HL-60/S4 treated with retinoic acid at 250 ng/mL for 4 days and 3 days (cell line): ENCODE measurements around the gene MYBPHL.

Experiments used
- in situ Hi-C: fragments of 300-500 bp; cut with MboI; formaldehyde crosslinking; loops from 2 replicates; pipeline ENCODE4 v1.7.0; 2022; ENCODE audit warnings: low sequenced_read_pairs

MYBPHL gene

DNA sequence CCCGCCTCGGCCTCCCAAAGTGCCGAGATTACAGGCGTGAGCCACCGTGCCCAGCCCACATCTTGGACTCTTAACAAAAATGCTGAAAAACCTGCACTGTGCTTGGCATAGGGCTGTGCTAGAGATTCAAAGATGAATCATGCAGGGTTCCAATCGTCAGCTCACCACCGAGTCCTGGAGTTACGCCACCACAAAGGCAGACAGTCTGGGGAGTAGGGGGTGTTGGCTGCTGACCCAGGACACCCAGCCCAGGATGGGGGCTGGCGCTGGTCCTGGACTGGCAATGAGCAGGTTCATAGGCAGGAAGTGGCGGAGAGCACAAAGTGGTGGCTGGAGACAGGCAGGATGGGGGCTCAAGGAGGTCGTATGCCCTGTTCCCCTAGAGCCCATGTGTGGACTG is 39.8 kb downstream of the MYBPHL start:
- in situ Hi-C loops, result loop anchor here (10.0 kb wide), 1 partner anchor 268 kb away; the partner anchor contains the start of gene GPR61

DNA sequence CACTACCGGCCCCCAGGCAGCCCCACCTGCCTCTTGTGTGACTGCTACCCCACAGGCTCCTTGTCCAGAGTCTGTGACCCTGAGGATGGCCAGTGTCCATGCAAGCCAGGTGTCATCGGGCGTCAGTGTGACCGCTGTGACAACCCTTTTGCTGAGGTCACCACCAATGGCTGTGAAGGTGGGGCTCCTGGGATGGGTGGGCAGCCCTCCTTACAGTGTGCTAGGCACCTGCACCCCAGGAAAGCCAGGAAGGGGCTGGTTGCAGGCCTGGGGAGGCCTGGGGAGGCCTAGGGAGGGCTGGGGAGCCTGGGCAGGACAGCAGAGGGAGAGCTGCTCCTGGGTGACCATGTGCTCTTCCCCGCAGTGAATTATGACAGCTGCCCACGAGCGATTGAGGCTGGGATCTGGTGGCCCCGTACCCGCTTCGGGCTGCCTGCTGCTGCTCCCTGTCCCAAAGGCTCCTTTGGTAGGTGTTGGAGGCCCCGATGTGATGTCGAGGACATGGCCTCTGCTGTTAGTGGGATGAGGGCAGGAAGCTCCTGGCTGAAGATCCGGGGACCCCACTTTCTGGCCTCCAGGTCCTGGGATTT is 41.0 kb downstream of the MYBPHL start:
- in situ Hi-C loops, result loop anchor here (10.0 kb wide), 1 partner anchor 269 kb away; the partner anchor contains the start of gene GPR61

DNA sequence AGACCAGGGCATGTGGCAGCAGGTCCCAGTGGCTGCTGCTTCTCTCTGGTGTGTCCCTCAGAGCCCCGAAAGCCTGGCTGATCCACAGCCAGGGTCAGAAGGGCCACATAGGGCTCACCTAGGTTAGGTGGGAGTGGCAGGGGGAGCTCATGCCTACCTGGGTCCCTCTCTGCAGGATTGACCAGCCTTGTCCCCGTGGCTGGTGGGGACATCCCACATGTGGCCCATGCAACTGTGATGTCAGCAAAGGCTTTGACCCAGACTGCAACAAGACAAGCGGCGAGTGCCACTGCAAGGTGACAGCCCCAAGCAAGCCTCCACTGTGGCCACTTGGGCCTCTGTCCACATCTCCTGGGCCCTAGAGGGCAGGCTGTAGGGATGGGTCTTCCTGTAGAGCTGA is 41.8 kb downstream of the MYBPHL start:
- in situ Hi-C loops, result loop anchor here (10.0 kb wide), 1 partner anchor 270 kb away; the partner anchor contains the start of gene GPR61

DNA sequence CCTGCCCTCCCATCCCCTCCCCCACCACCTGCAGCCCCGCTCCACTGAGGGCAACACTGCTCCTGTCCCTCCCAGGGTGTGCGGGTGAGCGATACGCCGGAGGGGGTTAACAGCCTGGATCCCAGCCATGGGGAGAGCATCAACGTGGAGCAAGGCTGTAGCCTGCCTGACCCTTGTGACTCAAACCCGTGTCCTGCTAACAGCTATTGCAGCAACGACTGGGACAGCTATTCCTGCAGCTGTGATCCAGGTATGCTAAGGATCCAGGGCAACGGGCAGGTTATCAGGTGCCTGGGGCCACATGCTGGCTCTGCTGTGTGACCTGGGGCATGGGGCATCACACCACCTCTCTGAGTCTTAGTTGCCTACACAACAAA is 42.4 kb downstream of the MYBPHL start:
- in situ Hi-C loops, result loop anchor here (10.0 kb wide), 1 partner anchor 270 kb away; the partner anchor contains the start of gene GPR61

DNA sequence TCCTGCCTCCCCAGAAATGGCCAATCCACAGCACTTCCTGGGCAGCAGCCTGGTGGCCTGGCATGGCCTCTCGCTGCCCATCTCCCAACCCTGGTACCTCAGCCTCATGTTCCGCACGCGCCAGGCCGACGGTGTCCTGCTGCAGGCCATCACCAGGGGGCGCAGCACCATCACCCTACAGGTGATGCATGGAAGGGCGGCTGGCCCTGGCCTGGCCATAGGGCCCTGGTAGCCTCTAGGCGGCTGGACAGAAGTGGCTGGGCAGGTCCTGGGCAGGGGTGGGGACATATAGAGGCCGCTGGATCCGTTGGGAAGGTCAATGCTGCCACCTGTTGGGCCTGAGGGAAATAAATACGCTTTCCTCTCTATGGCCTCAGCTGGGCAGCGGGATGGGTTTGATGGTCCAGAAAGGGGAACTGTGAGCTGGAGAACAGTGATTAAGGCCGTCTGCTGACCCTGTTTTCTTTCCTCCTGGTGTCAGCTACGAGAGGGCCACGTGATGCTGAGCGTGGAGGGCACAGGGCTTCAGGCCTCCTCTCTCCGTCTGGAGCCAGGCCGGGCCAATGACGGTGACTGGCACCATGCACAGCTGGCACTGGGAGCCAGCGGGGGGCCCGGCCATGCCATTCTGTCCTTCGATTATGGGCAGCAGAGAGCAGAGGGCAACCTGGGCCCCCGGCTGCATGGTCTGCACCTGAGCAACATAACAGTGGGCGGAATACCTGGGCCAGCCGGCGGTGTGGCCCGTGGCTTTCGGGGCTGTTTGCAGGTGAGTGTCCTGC is 43.0 kb downstream of the MYBPHL start:
- in situ Hi-C loops, result loop anchor here (10.0 kb wide), 1 partner anchor 271 kb away; the partner anchor contains the start of gene GPR61

DNA sequence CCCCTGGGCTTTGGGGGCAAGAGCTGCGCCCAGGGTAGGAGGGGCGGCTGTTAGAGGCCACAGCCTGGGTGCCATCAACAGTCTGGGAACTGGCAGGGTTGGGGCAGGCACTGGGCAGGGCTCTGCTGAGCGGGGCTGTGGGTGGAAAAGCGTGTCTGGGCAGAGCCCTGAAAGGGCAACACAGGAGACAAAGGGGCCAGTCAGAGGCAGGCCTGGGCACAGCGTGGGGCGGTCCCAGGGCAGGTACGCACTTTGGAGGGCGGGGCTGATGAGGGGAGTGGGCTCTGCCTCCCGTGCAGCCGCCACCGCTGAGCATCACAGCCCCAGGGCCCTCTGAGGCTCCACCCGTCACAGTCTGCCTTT is 43.6 kb downstream of the MYBPHL start:
- in situ Hi-C loops, result loop anchor here (10.0 kb wide), 1 partner anchor 272 kb away; the partner anchor contains the start of gene GPR61

DNA sequence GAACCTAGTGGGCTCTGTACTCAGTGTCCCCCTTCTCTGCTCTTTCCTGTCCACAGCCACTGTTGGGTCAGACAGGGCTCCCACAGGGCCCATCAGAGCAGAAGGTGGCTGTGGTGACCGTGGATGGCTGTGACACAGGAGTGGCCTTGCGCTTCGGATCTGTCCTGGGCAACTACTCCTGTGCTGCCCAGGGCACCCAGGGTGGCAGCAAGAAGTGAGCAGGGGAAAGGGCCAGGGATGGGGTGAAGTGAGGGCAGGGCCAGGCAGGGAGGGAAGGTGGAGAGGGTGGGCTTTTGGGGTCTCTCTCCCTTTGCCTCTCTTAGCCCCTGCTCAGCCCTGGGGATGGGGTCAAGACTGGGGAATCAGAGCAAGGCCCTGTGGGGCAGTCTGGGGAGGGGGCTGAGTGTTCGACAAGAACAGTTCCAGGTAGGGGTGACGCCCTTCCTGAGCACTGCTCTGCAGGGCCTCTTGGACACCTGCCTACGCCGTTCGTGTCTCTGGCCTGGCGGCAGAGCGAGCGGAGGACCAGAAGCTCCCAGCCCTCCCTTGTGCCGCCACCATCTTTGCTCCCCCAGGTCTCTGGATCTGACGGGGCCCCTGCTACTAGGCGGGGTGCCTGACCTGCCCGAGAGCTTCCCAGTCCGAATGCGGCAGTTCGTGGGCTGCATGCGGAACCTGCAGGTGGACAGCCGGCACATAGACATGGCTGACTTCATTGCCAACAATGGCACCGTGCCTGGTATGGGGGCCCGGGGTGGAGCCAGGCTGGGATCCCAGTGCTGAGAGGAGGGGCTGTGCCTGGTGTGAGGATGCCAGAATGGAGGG is 44.4 kb downstream of the MYBPHL start:
- in situ Hi-C loops, result loop anchor here (10.0 kb wide), 1 partner anchor 272 kb away; the partner anchor contains the start of gene GPR61

DNA sequence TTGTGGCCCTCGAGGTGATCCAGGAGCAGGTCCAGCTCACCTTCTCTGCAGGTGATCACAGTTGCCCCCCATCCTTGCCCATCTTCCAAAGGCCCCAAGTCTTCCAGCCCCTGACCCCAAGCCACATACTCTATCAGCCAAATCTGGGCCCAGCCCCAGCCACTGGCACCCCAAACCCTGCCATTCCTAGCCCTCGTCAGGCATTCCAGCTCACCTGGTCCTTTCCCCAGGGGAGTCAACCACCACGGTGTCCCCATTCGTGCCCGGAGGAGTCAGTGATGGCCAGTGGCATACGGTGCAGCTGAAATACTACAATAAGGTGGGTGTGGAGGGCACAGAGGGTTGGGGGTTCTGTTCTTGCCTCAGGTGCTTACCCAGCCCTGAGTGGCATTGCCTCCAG is 45.2 kb downstream of the MYBPHL start:
- in situ Hi-C loops, result loop anchor here (10.0 kb wide), 1 partner anchor 273 kb away; the partner anchor contains the start of gene GPR61

DNA sequence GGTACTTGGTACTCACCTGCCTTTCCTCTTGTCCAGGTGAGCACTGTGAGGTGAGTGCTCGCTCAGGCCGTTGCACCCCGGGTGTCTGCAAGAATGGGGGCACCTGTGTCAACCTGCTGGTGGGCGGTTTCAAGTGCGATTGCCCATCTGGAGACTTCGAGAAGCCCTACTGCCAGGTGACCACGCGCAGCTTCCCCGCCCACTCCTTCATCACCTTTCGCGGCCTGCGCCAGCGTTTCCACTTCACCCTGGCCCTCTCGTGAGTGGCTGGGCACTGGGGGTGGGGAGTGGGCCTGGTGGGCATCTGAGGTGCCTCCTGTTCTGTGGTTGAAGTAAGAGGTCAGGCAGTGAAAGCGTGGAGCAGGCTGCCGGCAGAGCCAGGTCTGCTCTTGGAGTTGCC is 45.8 kb downstream of the MYBPHL start:
- in situ Hi-C loops, result loop anchor here (10.0 kb wide), 1 partner anchor 274 kb away; the partner anchor contains the start of gene GPR61

DNA sequence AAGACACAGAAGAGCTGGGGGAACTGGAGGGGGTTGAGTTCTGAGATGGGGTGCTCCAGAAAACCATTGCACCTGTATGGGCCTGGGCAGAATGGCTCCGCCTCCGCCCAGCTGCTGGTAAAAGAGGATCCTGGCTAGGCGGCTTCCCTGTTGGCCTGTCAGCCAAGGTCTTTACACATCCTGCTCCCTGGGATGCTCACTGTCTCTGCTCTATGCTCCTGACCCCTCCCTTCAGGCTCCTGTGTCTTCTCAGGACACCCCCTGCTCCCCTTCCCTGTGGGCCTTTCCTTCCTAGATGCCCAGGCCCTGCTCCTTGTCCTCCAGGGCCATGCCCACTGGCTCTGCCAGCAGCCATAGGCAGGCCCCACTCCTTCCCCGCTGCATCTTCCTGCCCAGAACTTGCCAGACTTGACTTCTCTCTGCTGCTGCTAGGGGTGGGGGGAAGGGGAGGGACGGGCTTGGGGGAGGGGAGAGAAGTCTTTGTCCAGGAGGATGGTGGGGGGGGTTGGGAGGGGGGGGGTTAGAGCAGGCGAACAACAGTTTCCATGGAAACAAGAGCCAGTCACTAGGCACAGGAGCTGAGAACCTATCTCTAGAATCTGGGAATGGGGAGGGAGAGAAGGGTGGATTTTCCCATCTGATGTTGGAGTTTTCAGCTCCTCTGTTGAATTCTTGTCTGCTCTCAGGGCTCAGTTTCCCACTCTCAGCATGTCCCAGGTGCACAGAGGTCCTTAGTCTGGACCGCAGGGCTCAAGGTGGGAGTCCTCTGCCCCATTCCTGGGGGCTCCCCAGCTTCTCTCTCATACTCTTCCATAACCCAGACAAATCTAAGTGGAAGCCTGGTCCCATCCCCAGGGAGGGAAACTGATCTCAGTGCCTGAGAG is 46.9 kb downstream of the MYBPHL start:
- in situ Hi-C loops, result loop anchor here (10.0 kb wide), 1 partner anchor 275 kb away; the partner anchor contains the start of gene GPR61

DNA sequence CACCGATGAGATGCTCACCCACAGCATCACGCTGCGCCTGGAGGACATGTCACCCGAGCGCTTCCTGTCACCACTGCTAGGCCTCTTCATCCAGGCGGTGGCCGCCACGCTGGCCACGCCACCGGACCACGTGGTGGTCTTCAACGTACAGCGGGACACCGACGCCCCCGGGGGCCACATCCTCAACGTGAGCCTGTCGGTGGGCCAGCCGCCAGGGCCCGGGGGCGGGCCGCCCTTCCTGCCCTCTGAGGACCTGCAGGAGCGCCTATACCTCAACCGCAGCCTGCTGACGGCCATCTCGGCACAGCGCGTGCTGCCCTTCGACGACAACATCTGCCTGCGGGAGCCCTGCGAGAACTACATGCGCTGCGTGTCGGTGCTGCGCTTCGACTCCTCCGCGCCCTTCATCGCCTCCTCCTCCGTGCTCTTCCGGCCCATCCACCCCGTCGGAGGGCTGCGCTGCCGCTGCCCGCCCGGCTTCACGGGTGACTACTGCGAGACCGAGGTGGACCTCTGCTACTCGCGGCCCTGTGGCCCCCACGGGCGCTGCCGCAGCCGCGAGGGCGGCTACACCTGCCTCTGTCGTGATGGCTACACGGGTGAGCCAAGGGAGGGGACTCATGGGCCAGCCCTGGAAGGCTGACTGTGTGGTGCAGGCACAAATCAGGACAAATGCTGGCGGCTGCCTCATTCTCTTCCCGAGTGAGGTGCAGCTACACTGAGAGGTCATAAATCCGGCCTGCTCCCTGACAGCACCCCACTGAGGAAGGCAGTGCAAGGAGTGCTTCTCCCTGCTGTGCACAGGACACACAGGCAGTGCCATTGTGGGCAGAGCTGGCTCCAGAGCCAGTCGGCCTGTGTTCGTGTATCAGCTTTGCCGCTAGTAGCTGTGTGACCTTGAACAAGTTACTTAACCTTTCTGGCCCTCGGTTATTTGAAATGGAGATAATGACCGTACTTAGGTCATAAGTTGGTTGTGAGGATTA is 48.0 kb downstream of the MYBPHL start:
- in situ Hi-C loops, result no loop called here

DNA sequence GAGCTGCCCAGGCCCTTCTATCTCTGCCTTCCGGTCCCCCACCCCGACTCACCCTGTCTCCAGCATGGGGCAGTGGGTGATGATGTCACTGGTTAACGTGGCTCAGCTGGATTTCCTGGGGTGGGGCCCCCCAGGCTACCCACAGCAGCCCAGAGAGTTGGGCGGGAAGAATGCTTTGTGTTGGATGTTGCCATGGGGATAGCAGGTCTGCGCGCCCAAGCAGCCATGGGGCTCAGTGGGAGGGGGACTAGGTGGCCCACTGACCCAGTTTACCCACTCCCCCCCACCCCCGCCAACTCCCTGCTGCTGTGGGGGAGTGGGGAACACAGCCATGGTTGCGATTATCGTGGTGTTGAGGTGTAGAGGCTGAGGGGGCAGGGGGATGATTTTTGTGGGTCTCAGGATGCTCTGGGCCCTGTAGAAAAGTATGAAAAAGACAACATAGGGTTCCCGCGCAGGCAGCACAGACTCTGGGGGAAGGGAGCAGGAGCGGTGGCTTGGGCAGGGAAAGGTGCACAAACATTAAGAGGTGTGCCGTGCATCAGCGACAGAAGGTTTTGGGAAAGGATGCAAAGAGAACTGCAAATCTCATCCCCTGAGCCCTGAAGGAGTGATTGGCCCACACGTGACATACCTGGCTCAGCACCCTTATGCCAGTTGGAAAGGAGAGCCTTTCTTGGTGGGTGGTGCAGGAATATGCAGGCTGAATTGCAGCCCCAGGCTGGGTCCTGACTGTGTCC is 49.0 kb downstream of the MYBPHL start:
- in situ Hi-C loops, result no loop called here

DNA sequence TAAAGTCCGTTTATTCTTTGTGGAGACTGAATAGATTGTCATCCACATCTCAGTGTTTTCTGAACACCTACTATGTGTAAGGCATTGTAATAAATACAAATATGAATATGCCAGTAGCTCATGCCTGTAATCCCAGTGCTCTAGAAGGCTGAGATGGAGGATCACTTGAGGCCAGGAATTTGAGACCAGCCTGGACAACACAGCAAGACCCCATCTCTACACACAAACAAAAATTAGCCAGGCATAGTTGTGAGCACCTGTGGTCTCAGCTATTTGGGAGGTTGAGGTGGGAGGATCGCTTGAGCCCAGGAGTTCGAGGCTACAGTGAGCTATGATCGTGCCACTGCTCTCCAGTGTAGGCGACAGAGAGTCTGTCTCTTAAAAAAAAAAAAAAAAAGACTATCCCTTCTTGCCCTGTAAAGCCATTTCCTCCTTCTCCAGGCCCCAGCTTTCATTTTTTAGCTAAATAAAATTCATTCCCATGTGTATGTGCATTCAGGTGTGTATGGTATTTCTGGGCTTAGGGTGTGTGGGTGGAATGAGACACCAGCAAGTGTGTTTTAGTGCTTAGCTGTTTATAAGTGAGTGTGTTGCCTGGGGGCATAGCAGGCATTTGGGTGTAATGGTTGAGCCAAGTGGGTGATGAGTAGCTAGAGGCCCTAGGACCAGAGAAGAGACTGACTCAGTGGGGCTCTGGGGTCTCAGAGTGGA is 49.7 kb downstream of the MYBPHL start:
- in situ Hi-C loops, result no loop called here

DNA sequence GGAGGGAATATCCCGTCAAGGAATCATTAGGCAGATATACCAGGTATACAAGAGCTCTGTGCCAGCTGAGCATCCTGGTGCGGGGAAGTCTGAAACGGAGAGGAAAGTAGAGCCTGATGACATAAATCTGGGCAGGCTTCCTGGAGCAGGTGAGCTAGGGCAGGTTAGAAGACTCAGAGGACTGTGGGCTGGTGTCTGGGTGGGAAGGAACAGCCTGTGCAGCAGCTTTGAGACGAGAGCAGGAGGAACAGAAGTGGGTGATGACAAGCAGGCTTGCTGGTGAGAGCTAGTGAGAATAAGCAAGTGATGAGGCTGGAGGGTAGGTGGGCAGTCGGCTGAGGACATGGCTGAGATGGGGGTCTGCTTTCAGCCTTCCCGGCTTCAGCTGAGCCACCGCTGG is 50.7 kb downstream of the MYBPHL start:
- in situ Hi-C loops, result no loop called here

DNA sequence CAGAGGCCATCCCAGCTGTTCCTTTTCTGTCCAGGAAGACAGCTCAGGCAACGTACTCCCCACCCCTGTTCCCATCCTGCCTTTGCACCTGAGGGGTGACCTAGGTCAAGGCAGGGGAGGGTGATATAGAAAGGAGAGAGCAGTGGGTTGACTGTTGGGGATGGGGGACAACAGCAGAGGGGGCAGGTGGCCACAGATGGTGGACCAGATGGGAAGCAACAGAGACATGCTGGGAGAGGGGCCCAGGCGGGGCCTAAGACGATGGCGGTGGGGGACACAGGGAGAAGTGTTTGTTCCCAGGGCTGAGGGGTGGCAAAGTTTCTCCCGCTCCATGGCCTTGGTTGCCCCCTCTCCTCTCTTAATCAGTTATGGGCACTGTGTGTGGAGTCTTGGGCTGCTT is 51.1 kb downstream of the MYBPHL start:
- in situ Hi-C loops, result no loop called here

DNA sequence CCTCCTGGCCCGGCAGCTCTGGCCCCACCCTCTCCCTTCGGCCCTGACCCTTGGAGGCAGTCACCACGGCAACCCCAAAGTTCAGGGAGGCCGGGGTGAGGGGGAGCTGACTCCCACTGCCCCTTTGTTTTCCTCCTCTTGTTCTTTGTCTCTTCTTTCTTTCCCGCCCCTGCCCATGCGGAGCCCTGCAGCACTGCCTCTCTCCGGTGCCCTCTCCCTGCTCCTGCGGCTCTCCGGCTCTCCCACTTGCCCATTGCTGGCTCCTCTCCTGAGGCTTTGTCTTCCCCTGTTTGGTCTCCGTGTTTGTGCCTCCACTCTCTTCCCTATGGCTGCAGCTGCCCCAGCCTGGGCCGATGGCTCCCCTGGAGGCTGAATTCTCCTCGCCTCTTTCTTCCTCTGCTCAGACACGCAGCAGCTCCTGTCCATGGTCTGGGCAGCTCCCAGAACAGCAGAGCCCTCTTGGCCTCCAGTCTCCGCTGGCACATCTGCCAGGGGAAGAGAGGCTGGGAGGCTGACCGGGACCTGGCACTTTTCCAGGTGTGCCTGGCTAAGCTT is 51.6 kb downstream of the MYBPHL start:
- in situ Hi-C loops, result no loop called here

DNA sequence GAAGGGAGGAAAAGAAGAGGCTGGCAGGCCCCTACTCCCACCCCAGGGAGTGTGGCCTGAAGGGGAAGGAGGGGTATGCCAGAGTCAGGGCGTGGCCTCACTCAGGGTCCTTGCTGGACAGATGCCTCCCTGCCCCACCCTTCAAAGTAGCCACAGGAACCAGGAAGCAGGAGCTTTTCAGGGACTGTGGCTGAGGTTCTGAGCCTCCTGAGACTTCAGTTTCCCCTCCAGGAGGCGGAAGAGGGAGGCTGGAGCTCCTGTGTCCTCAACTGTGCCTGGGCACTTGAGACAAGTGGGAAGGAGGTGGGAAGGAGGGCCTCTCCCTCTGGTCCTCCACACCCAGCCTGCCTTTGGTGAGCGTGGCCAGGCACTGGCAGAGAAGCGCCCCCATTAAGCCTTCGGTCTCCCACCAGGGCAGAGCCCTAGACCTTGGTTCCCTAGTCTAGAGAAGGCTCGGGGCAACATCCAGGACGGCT is 52.2 kb downstream of the MYBPHL start:
- in situ Hi-C loops, result no loop called here
